Activated naive CD8-positive, alpha-beta T cell (primary cell): ENCODE data around the gene SHOX.
"Not testable (repeated sequence)": the region's sequence is repeated elsewhere in the genome, so short reads cannot be mapped to it uniquely, and the experiment has no call there.

Experiments
- H3K27ac Mint-ChIP-seq: one replicate; pipeline ENCODE4 v1.8.0; 2021; ENCODE audit warnings: mixed read lengths
- H3K27me3 Mint-ChIP-seq: one replicate; pipeline ENCODE4 v1.8.0; 2021; ENCODE audit warnings: mixed read lengths
- H3K36me3 Mint-ChIP-seq: one replicate; pipeline ENCODE4 v1.8.0; 2021; ENCODE audit warnings: mixed read lengths
- H3K4me1 Mint-ChIP-seq: one replicate; pipeline ENCODE4 v1.8.0; 2021; ENCODE audit warnings: low read depth, mixed read lengths
- H3K4me3 Mint-ChIP-seq: one replicate; pipeline ENCODE4 v1.8.0; 2021; ENCODE audit warnings: mild to moderate bottlenecking, mixed read lengths
- H3K9me3 Mint-ChIP-seq: one replicate; pipeline ENCODE4 v1.8.0; 2021; ENCODE audit warnings: low read depth, mixed read lengths

Gene SHOX

GRCh38 chrX:640641-641040, 10.1 kb downstream of the SHOX start:
- H3K27ac Mint-ChIP-seq = no peak overlapping the region
- H3K36me3 Mint-ChIP-seq = no peaks in the 10 kb centered on the region
- peaks cover 30% of the 10 kb centered on the region for H3K27me3 Mint-ChIP-seq
- no peak overlapping the region for H3K4me3 Mint-ChIP-seq
- no peaks in the 10 kb centered on the region for H3K9me3 Mint-ChIP-seq
- peaks cover 17% of the 10 kb centered on the region for H3K4me1 Mint-ChIP-seq

GRCh38 chrX:641671-642435, 11.3 kb downstream of the SHOX start:
- Mint-ChIP-seq H3K4me3 (no peak overlapping the region), H3K27me3 (peaks cover 31% of the 10 kb centered on the region), H3K9me3 (no peaks in the 10 kb centered on the region), H3K4me1 (peaks cover 16% of the 10 kb centered on the region), H3K36me3 (no peaks in the 10 kb centered on the region), H3K27ac (no peak overlapping the region)

GRCh38 chrX:642436-643240, 12.0 kb downstream of the SHOX start:
- no peaks in the 10 kb centered on the region for H3K9me3 Mint-ChIP-seq
- H3K4me1 Mint-ChIP-seq = peaks cover 8% of the 10 kb centered on the region
- H3K4me3 Mint-ChIP-seq = no peak overlapping the region
- no peak overlapping the region for H3K27ac Mint-ChIP-seq
- no peaks in the 10 kb centered on the region for H3K36me3 Mint-ChIP-seq
- peaks cover 25% of the 10 kb centered on the region for H3K27me3 Mint-ChIP-seq

- H3K9me3 Mint-ChIP-seq = no peaks in the 10 kb centered on the region
- no peak overlapping the region for H3K4me3 Mint-ChIP-seq
- no peak overlapping the region for H3K27ac Mint-ChIP-seq
- peaks cover 2% of the 10 kb centered on the region for H3K4me1 Mint-ChIP-seq
- no peaks in the 10 kb centered on the region for H3K36me3 Mint-ChIP-seq
- H3K27me3 Mint-ChIP-seq = peaks cover 19% of the 10 kb centered on the region
Measured at GRCh38 chrX:643241-643595, 12.6 kb downstream of the SHOX start.

- H3K36me3 Mint-ChIP-seq = no peaks in the 10 kb centered on the region
- no peaks in the 10 kb centered on the region for H3K9me3 Mint-ChIP-seq
- no peak overlapping the region for H3K4me3 Mint-ChIP-seq
- peaks cover 15% of the 10 kb centered on the region for H3K27me3 Mint-ChIP-seq
- no peak overlapping the region for H3K27ac Mint-ChIP-seq
- H3K4me1 Mint-ChIP-seq = peaks cover 1% of the 10 kb centered on the region
Measured at GRCh38 chrX:643911-644303, 13.3 kb downstream of the SHOX start.

- H3K27ac Mint-ChIP-seq = no peak overlapping the region
- H3K4me1 Mint-ChIP-seq = peaks cover 1% of the 10 kb centered on the region
- H3K27me3 Mint-ChIP-seq = peaks cover 11% of the 10 kb centered on the region
- no peaks in the 10 kb centered on the region for H3K9me3 Mint-ChIP-seq
- H3K36me3 Mint-ChIP-seq = no peaks in the 10 kb centered on the region
- no peak overlapping the region for H3K4me3 Mint-ChIP-seq
Measured at GRCh38 chrX:644304-645281, 14.0 kb downstream of the SHOX start.

- Mint-ChIP-seq H3K27me3 (peaks cover 9% of the 10 kb centered on the region), H3K4me3 (no peak overlapping the region), H3K27ac (no peak overlapping the region), H3K36me3 (no peaks in the 10 kb centered on the region), H3K4me1 (peaks cover 1% of the 10 kb centered on the region), H3K9me3 (no peaks in the 10 kb centered on the region)
Measured at GRCh38 chrX:646228-646495, 15.6 kb downstream of the SHOX start.

GRCh38 chrX:646796-647195, 16.2 kb downstream of the SHOX start:
- Mint-ChIP-seq H3K4me3 (no peak overlapping the region), H3K27ac (no peak overlapping the region), H3K9me3 (no peaks in the 10 kb centered on the region), H3K27me3 (peaks cover 7% of the 10 kb centered on the region), H3K36me3 (no peaks in the 10 kb centered on the region), H3K4me1 (peaks cover 1% of the 10 kb centered on the region)

- H3K9me3 Mint-ChIP-seq = no peaks in the 10 kb centered on the region
- peaks cover 1% of the 10 kb centered on the region for H3K4me1 Mint-ChIP-seq
- H3K36me3 Mint-ChIP-seq = no peaks in the 10 kb centered on the region
- peaks cover 11% of the 10 kb centered on the region for H3K27me3 Mint-ChIP-seq
- H3K4me3 Mint-ChIP-seq = no peak overlapping the region
- no peak overlapping the region for H3K27ac Mint-ChIP-seq
Measured at GRCh38 chrX:649166-649565, 18.6 kb downstream of the SHOX start.

- Mint-ChIP-seq H3K9me3 (no peaks in the 10 kb centered on the region), H3K27ac (no peak overlapping the region), H3K27me3 (peaks cover 7% of the 10 kb centered on the region), H3K4me1 (no peaks in the 10 kb centered on the region), H3K36me3 (no peaks in the 10 kb centered on the region), H3K4me3 (no peak overlapping the region)
Measured at GRCh38 chrX:650324-650723, 19.7 kb downstream of the SHOX start.

- Mint-ChIP-seq H3K9me3 (no peaks in the 10 kb centered on the region), H3K27ac (no peak overlapping the region), H3K4me3 (no peak overlapping the region), H3K27me3 (peaks cover 7% of the 10 kb centered on the region), H3K4me1 (no peaks in the 10 kb centered on the region), H3K36me3 (no peaks in the 10 kb centered on the region)
Measured at GRCh38 chrX:650811-651210, 20.2 kb downstream of the SHOX start.

- not testable (repeated sequence) for H3K36me3 Mint-ChIP-seq, H3K27ac Mint-ChIP-seq, H3K27me3 Mint-ChIP-seq, H3K4me3 Mint-ChIP-seq, H3K9me3 Mint-ChIP-seq, H3K4me1 Mint-ChIP-seq
Measured at GRCh38 chrX:651922-652321, 21.3 kb downstream of the SHOX start.

GRCh38 chrX:652341-652741, 21.8 kb downstream of the SHOX start:
- H3K27ac Mint-ChIP-seq = no peak overlapping the region
- no peak overlapping the region for H3K4me3 Mint-ChIP-seq
- H3K36me3 Mint-ChIP-seq = no peaks in the 10 kb centered on the region
- H3K27me3 Mint-ChIP-seq = peaks cover 3% of the 10 kb centered on the region
- H3K4me1 Mint-ChIP-seq = no peaks in the 10 kb centered on the region
- H3K9me3 Mint-ChIP-seq = no peaks in the 10 kb centered on the region

- peaks cover 3% of the 10 kb centered on the region for H3K27me3 Mint-ChIP-seq
- no peaks in the 10 kb centered on the region for H3K9me3 Mint-ChIP-seq
- no peak overlapping the region for H3K4me3 Mint-ChIP-seq
- H3K36me3 Mint-ChIP-seq = no peaks in the 10 kb centered on the region
- H3K27ac Mint-ChIP-seq = no peak overlapping the region
- H3K4me1 Mint-ChIP-seq = no peaks in the 10 kb centered on the region
Measured at GRCh38 chrX:653306-653705, 22.7 kb downstream of the SHOX start.

GRCh38 chrX:661154-661553, 30.6 kb downstream of the SHOX start:
- H3K27ac Mint-ChIP-seq = no peak overlapping the region
- peaks cover 2% of the 10 kb centered on the region for H3K27me3 Mint-ChIP-seq
- H3K9me3 Mint-ChIP-seq = no peaks in the 10 kb centered on the region
- no peaks in the 10 kb centered on the region for H3K36me3 Mint-ChIP-seq
- H3K4me3 Mint-ChIP-seq = no peak overlapping the region
- H3K4me1 Mint-ChIP-seq = no peaks in the 10 kb centered on the region
